Stimulated activated CD8-positive, alpha-beta memory T cell treated with anti-CD3 and anti-CD28 coated beads, Interleukin-7, amount 100 ng/mL, for 1 hour (primary cell): ENCODE measurements around the gene OR11L1.

Experiments
- DNase-seq, 2 donors: peaks; one replicate each; pipeline ENCODE4 v3.0.0-alpha.2; 2020; ENCODE audit warnings: low read depth in 2 of 2

The OR11L1 gene

GRCh38 chr1:247812637-247813036 is 29.1 kb downstream of the OR11L1 start:
- DNase-seq, result no peak

DNA sequence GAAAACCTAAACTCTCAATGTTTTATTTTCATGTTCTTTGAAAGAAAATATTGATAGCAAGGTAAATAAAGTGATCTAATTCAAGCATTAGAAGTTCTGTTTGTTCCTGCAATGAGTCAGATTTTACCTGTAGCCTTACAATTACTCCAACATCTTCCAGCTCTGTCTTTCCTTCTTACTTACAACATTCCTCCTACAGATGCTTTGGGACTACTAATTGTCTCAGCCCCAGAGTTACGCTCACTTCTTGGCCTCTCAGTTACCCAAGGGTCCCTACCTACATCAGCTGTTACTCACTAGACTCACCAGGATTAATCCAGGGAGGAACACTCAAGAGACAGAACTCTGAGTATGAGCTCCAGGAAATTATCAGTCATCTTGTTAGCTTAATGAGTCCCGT is 44.2 kb downstream of the OR11L1 start:
- no peak for DNase-seq
